Spleen (tissue), 11 donors: ENCODE data around the gene AHI1. TPM values are rescaled to one million over a fixed set of nuclear protein-coding genes. Genes with fewer than 3 reads are reported as not detected.

Experiments
- DNase-seq: peaks from one replicate; pipeline ENCODE4 v3.0.0-alpha.2; 2020
- H3K27ac ChIP-seq, 8 donors: fragments of 200-600 bp; sonication (generic) in 7 of 8; 1 replicate in 4 of 8; 2 replicates in 4 of 8; pipeline versions ENCODE4 v1.5.0 to v1.8.0; 2016 to 2021; ENCODE audit warnings: inconsistent platforms in 4 of 8, mild to moderate bottlenecking in 4 of 8, moderate library complexity in 1 of 8
- H3K27me3 ChIP-seq, 7 donors: fragments of 200-600 bp; sonication (generic) in 6 of 7; replicated peaks in 1 of 7; 1 replicate in 4 of 7; 2 replicates in 3 of 7; pipeline versions ENCODE4 v1.5.0 to v1.8.0; 2016 to 2021; ENCODE audit warnings: inconsistent platforms in 3 of 7, mild to moderate bottlenecking in 1 of 7
- H3K36me3 ChIP-seq, 6 donors: fragments of 200-600 bp; sonication (generic) in 5 of 6; 1 replicate in 4 of 6; 2 replicates in 2 of 6; pipeline versions ENCODE4 v1.5.0 to v1.8.0; 2016 to 2021; ENCODE audit warnings: inconsistent platforms in 2 of 6
- H3K4me1 ChIP-seq, 6 donors: fragments of 200-600 bp; sonication (generic) in 5 of 6; 1 replicate in 3 of 6; 2 replicates in 3 of 6; pipeline versions ENCODE4 v1.5.0 to v1.8.0; 2016 to 2021; ENCODE audit warnings: inconsistent platforms in 3 of 6
- H3K4me3 ChIP-seq, 8 donors: fragments of 200-600 bp; sonication (generic) in 7 of 8; 1 replicate in 4 of 8; 2 replicates in 4 of 8; pipeline versions ENCODE4 v1.5.0 to v1.8.0; 2016 to 2021; ENCODE audit warnings: inconsistent platforms in 4 of 8, mild to moderate bottlenecking in 4 of 8, moderate library complexity in 2 of 8
- H3K9me3 ChIP-seq, 8 donors: fragments of 200-600 bp; sonication (generic) in 7 of 8; 1 replicate in 4 of 8; 2 replicates in 4 of 8; pipeline versions ENCODE4 v1.5.0 to v1.8.0; 2016 to 2021; ENCODE audit warnings: inconsistent platforms in 4 of 8
- POLR2A ChIP-seq, 3 donors: fragments of 450-650 bp; IDR thresholded peaks; one replicate each; pipeline ENCODE4 v1.5.1; 2017; ENCODE audit warnings: antibody characterized with exemption in 3 of 3, mild to moderate bottlenecking in 1 of 3
- POLR2AphosphoS5 ChIP-seq, 3 donors: sonication (generic); formaldehyde crosslinking; IDR thresholded peaks; one replicate each; pipeline ENCODE4 v1.5.1; 2017; ENCODE audit warnings: antibody characterized with exemption in 3 of 3
- WGBS, 5 donors: extraction: QIAGEN DNeasy Blood & Tissue Kit in 3 of 5; methylation state at CpG; one replicate each; pipeline versions ENCODE4 v1.1.5 to v1.1.7; 2013 to 2018; 5-methylcytosine and 5-hydroxymethylcytosine counted together
- intact Hi-C: fragments of 100-400 bp; cut with DNase I; formaldehyde crosslinking; loops from one replicate; pipeline ENCODE4 v1.15.0; 2023; ENCODE audit warnings: low total_unique reads
- polyA plus RNA-seq, 3 donors: library from polyadenylated mRNA; stranded (reverse); fragments of 200-250 nt; gene quantifications; one replicate each; pipeline ENCODE4 v1.2.1, GENCODE V29; 2013
- total RNA-seq, 7 donors: library from RNA; depleted of rRNA in 3 of 7; stranded (reverse); fragments of >200 nt in 3 of 7; fragmentation: NEBNext Ultra II Directional in 4 of 7; extraction: Animal tissue kit (Norgen Biotek cat#: 25700) in 4 of 7; gene quantifications; one replicate each; pipeline versions ENCODE4 v1.1.0 to v1.2.1, GENCODE V29; 2016 to 2021
- TF ChIP-seq, protein P1 (sequence below), 11 experiments: fragments of 200-600 bp in 7 of 11; fragments of 450-650 bp in 4 of 11; sonication (generic) in 4 of 11; IDR thresholded peaks in 8 of 11; conservative IDR thresholded peaks in 3 of 11; 1 replicate in 7 of 11; 2 replicates in 4 of 11; pipeline versions ENCODE4 v1.4.0 to v1.8.0; 2016 to 2021; ENCODE audit warnings: antibody characterized with exemption in 11 of 11, inconsistent platforms in 4 of 11, mild to moderate bottlenecking in 1 of 11
- donor health status: healthy with polysubstance abuse.
- donor health status: DM: no; HTN: no; CAD: no; lungs with moderate emphysema.
- donor health status: DM: no; HTN: no; CAD: no.
- donor health status: Bipolar disorder and iron deficiency.
- donor health status: healthy.
- donor health status: DM: no; HTN: no; CAD: no.
- donor health status: DM: yes; HTN: yes; CAD: no.

AHI1 gene
- total and polyA plus RNA-seq, 10 donors: 3.6 to 21.8 (median 16.9) TPM

- TF ChIP-seq POLR2AphosphoS5 (IDR thresholded peaks at IDR 0.05) (no peak), POLR2A (IDR thresholded peaks at IDR 0.05) (no peak)
- TF ChIP-seq, protein P1, sequence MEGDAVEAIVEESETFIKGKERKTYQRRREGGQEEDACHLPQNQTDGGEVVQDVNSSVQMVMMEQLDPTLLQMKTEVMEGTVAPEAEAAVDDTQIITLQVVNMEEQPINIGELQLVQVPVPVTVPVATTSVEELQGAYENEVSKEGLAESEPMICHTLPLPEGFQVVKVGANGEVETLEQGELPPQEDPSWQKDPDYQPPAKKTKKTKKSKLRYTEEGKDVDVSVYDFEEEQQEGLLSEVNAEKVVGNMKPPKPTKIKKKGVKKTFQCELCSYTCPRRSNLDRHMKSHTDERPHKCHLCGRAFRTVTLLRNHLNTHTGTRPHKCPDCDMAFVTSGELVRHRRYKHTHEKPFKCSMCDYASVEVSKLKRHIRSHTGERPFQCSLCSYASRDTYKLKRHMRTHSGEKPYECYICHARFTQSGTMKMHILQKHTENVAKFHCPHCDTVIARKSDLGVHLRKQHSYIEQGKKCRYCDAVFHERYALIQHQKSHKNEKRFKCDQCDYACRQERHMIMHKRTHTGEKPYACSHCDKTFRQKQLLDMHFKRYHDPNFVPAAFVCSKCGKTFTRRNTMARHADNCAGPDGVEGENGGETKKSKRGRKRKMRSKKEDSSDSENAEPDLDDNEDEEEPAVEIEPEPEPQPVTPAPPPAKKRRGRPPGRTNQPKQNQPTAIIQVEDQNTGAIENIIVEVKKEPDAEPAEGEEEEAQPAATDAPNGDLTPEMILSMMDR (IDR thresholded peaks at IDR 0.05 in 8 of 11, conservative IDR thresholded peaks at IDR 0.05 in 3 of 11): no peak
- DNase-seq: no peak
- intact Hi-C loops: no loop called here
- Histone ChIP-seq H3K27me3 (no peaks in the 10 kb centered on the region), H3K27ac (no peak overlapping the region), H3K36me3 (peaks cover 0 to 35% (median 0%) of the 10 kb centered on the region in 6 donors), H3K4me1 (peaks cover 0 to 16% (median under 1%) of the 10 kb centered on the region in 6 donors), H3K4me3 (no peak overlapping the region), H3K9me3 (no peaks in the 10 kb centered on the region)
- WGBS, 5 donors: 43 to 57% (median 50%) methylated on average over 1 of the region's 1 CpG
Observed at GRCh38 chr6:135434095-135434494, 63.4 kb downstream of the AHI1 start.

- intact Hi-C loops: no loop called here
- 96 to 98% (median 97%) methylated on average over 2 of the region's 2 CpGs for WGBS, 5 donors
- no peaks in the 10 kb centered on the region for H3K9me3 ChIP-seq
- H3K36me3 ChIP-seq: peaks cover 0 to 7% (median 0%) of the 10 kb centered on the region in 6 donors
- no peaks in the 10 kb centered on the region for H3K27me3 ChIP-seq
- TF ChIP-seq, protein P1 (IDR thresholded peaks at IDR 0.05 in 8 of 11, conservative IDR thresholded peaks at IDR 0.05 in 3 of 11): no peak
- no peak for TF ChIP-seq POLR2A (IDR thresholded peaks at IDR 0.05)
- TF ChIP-seq POLR2AphosphoS5 (IDR thresholded peaks at IDR 0.05): no peak
- peaks cover 0 to 12% (median 3%) of the 10 kb centered on the region in 6 donors for H3K4me1 ChIP-seq
- DNase-seq: no peak
- H3K27ac ChIP-seq: no peak overlapping the region
- no peak overlapping the region for H3K4me3 ChIP-seq
Observed at GRCh38 chr6:135428078-135428477, 69.5 kb downstream of the AHI1 start.

GRCh38 chr6:135426833-135427232 lies 70.7 kb downstream of the AHI1 start:
- 93 to 100% (median 97%) methylated on average over 1 of the region's 1 CpG for WGBS, 5 donors
- TF ChIP-seq POLR2AphosphoS5 (IDR thresholded peaks at IDR 0.05): no peak
- intact Hi-C loops: no loop called here

DNA sequence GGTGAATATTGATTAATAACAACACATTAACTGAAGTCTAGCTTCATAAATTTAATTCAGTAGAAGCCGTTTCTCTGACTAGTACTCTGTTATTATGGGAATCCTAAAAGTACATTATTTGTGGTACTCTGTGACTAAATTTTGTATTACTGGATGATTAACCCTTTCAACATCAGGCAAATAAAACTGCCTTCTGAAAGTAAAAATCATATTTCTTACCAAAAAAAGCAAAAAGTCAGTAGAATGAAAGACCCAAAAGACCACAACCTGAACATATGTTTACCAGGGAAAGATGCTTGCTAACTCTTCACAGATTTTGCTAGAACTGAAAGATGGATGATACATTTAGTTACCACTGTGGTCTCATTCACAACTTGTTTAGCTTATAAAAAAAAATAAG lies 73.2 kb downstream of the AHI1 start:
- Histone ChIP-seq H3K9me3 (no peaks in the 10 kb centered on the region), H3K4me3 (no peak overlapping the region), H3K4me1 (peaks cover 0 to 12% (median 3%) of the 10 kb centered on the region in 6 donors), H3K27me3 (no peaks in the 10 kb centered on the region), H3K27ac (no peak overlapping the region), H3K36me3 (no peaks in the 10 kb centered on the region)
- no peak for DNase-seq
- 69 to 82% (median 77%) methylated on average over 1 of the region's 1 CpG for WGBS, 5 donors
- intact Hi-C loops: no loop called here
- TF ChIP-seq POLR2A (IDR thresholded peaks at IDR 0.05): no peak
- no peak for TF ChIP-seq POLR2AphosphoS5 (IDR thresholded peaks at IDR 0.05)
- TF ChIP-seq, protein P1 (IDR thresholded peaks at IDR 0.05 in 8 of 11, conservative IDR thresholded peaks at IDR 0.05 in 3 of 11): no peak

More at GRCh38 chr6:135426833-135427232, 70.7 kb downstream of the AHI1 start:
- Histone ChIP-seq H3K36me3 (peaks cover 0 to 7% (median 0%) of the 10 kb centered on the region in 6 donors), H3K4me3 (no peak overlapping the region), H3K4me1 (peaks cover 0 to 12% (median 3%) of the 10 kb centered on the region in 6 donors), H3K27me3 (no peaks in the 10 kb centered on the region), H3K27ac (no peak overlapping the region), H3K9me3 (no peaks in the 10 kb centered on the region)
- no peak for DNase-seq
